ENCODE data around the gene PRMT1.
A peak's percentile ranks its signal among the peaks of the same experiment; 100 is the strongest.

DNA sequence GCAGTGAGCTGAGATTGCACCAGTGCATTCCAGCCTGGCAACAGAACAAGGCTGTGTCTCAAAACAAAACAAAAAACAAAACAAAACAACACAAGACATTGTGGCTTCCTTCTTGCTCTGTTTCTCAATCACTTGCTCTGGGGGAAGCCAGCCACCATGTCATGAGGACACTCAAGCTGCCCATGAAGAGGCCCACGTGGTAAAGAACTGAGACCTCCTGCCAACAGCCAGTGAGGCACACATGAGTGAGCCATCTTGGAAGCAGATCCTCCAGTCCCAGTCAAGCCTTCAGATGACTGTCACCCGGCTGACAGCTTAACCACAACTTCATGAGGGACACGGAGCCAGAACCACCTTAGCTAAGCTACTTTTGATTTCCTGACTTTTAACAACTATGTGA, 39.1 kb downstream of the PRMT1 start:
- TF ChIP-seq, protein P1, sequence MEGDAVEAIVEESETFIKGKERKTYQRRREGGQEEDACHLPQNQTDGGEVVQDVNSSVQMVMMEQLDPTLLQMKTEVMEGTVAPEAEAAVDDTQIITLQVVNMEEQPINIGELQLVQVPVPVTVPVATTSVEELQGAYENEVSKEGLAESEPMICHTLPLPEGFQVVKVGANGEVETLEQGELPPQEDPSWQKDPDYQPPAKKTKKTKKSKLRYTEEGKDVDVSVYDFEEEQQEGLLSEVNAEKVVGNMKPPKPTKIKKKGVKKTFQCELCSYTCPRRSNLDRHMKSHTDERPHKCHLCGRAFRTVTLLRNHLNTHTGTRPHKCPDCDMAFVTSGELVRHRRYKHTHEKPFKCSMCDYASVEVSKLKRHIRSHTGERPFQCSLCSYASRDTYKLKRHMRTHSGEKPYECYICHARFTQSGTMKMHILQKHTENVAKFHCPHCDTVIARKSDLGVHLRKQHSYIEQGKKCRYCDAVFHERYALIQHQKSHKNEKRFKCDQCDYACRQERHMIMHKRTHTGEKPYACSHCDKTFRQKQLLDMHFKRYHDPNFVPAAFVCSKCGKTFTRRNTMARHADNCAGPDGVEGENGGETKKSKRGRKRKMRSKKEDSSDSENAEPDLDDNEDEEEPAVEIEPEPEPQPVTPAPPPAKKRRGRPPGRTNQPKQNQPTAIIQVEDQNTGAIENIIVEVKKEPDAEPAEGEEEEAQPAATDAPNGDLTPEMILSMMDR (IDR thresholded peaks at IDR 0.05; ENCODE audit: low read depth, low read length) = no peak
- no peak for TF ChIP-seq POLR2A (IDR thresholded peaks at IDR 0.05; ENCODE audit: extremely low read depth, insufficient read length)
- TF ChIP-seq, protein P2, sequence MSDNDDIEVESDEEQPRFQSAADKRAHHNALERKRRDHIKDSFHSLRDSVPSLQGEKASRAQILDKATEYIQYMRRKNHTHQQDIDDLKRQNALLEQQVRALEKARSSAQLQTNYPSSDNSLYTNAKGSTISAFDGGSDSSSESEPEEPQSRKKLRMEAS (IDR thresholded peaks at IDR 0.05; ENCODE audit: low read depth, low read length) = 0 out of 2 replicates have a peak, but pooled peaks have one; percentile 42
- TF ChIP-seq MYC (IDR thresholded peaks at IDR 0.05; ENCODE audit: low read depth, low read length) = no peak
